HL-60 (cell line): ENCODE results near the gene KIF25.

ENCODE experiments used
- DNase-seq, 2 experiments: peaks; one replicate each; pipeline ENCODE4 v3.0.0-alpha.2; 2010 to 2020; ENCODE audit warnings: low read depth in 1 of 2, low spot score in 1 of 2
- H3K27ac ChIP-seq: fragments of 250-450 bp; sonication (Bioruptor Pico); replicated peaks from 2 replicates; pipeline ENCODE4 v1.5.1; 2020; ENCODE audit warnings: mild to moderate bottlenecking, moderate library complexity
- H3K27me3 ChIP-seq: fragments of 250-450 bp; sonication (Bioruptor Pico); 2 replicates; pipeline ENCODE4 v1.5.1; 2021; ENCODE audit warnings: mild to moderate bottlenecking, moderate library complexity; ENCODE audit not compliant: insufficient read depth, poor library complexity, severe bottlenecking
- H3K4me3 ChIP-seq: replicated peaks from 2 replicates; pipeline ENCODE4 v1.5.1; 2011; ENCODE audit warnings: mild to moderate bottlenecking, control low read depth, low read length; ENCODE audit not compliant: insufficient read depth
- GABPA ChIP-seq: IDR thresholded peaks from 2 replicates; pipeline ENCODE4 v1.6.1; 2012; ENCODE audit warnings: low read depth
- POLR2AphosphoS5 ChIP-seq: IDR thresholded peaks from 2 replicates; pipeline ENCODE4 v1.6.1; 2012; ENCODE audit warnings: low read depth
- SPI1 ChIP-seq: IDR thresholded peaks from 2 replicates; pipeline ENCODE4 v1.6.1; 2012; ENCODE audit warnings: low read depth, mild to moderate bottlenecking, borderline replicate concordance
- TF ChIP-seq, protein P1 (sequence below): IDR thresholded peaks from 2 replicates; pipeline ENCODE4 v1.6.1; 2012; ENCODE audit warnings: low read depth; ENCODE audit not compliant: insufficient replicate concordance
- TF ChIP-seq, protein P2 (sequence below): IDR thresholded peaks from one replicate; pipeline ENCODE4 v1.5.1; 2011; ENCODE audit warnings: low read length, control low read depth, inconsistent platforms; ENCODE audit not compliant: insufficient read depth

The KIF25 gene

DNA sequence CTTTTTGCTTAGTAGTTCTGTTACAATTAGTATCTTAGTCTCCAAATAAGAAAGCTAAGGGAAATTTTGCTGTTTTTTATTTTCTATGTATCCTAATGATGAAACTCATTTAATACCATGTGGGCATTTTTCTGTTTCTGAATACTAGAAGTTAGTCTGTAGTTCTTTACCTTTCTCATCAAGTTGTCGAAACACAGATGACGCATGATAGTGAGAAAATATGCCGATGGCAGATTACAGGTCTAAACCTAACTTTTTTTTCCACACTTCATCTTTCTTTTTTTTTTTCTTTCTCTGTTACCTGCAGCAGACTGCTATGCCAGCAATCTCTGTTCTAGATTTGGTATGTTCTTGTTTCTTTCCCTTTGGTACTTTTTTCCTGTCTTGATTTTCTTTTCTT lies 43.3 kb upstream of the KIF25 start:
- H3K4me3 ChIP-seq, result no peak overlapping the region
- H3K27me3 ChIP-seq, result no peaks in the 10 kb centered on the region
- no peak for DNase-seq
- no peak overlapping the region for H3K27ac ChIP-seq
- TF ChIP-seq, protein P1, sequence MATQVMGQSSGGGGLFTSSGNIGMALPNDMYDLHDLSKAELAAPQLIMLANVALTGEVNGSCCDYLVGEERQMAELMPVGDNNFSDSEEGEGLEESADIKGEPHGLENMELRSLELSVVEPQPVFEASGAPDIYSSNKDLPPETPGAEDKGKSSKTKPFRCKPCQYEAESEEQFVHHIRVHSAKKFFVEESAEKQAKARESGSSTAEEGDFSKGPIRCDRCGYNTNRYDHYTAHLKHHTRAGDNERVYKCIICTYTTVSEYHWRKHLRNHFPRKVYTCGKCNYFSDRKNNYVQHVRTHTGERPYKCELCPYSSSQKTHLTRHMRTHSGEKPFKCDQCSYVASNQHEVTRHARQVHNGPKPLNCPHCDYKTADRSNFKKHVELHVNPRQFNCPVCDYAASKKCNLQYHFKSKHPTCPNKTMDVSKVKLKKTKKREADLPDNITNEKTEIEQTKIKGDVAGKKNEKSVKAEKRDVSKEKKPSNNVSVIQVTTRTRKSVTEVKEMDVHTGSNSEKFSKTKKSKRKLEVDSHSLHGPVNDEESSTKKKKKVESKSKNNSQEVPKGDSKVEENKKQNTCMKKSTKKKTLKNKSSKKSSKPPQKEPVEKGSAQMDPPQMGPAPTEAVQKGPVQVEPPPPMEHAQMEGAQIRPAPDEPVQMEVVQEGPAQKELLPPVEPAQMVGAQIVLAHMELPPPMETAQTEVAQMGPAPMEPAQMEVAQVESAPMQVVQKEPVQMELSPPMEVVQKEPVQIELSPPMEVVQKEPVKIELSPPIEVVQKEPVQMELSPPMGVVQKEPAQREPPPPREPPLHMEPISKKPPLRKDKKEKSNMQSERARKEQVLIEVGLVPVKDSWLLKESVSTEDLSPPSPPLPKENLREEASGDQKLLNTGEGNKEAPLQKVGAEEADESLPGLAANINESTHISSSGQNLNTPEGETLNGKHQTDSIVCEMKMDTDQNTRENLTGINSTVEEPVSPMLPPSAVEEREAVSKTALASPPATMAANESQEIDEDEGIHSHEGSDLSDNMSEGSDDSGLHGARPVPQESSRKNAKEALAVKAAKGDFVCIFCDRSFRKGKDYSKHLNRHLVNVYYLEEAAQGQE, result no peak
- no peak for TF ChIP-seq SPI1
- no peak for TF ChIP-seq POLR2AphosphoS5
- TF ChIP-seq, protein P2, sequence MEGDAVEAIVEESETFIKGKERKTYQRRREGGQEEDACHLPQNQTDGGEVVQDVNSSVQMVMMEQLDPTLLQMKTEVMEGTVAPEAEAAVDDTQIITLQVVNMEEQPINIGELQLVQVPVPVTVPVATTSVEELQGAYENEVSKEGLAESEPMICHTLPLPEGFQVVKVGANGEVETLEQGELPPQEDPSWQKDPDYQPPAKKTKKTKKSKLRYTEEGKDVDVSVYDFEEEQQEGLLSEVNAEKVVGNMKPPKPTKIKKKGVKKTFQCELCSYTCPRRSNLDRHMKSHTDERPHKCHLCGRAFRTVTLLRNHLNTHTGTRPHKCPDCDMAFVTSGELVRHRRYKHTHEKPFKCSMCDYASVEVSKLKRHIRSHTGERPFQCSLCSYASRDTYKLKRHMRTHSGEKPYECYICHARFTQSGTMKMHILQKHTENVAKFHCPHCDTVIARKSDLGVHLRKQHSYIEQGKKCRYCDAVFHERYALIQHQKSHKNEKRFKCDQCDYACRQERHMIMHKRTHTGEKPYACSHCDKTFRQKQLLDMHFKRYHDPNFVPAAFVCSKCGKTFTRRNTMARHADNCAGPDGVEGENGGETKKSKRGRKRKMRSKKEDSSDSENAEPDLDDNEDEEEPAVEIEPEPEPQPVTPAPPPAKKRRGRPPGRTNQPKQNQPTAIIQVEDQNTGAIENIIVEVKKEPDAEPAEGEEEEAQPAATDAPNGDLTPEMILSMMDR, result no peak
- no peak for TF ChIP-seq GABPA

- DNase-seq, result no peak
- Histone ChIP-seq H3K27me3 (peaks cover 6% of the 10 kb centered on the region), H3K4me3 (no peak overlapping the region), H3K27ac (no peak overlapping the region)
- TF ChIP-seq SPI1 (no peak), POLR2AphosphoS5 (no peak)
- TF ChIP-seq, protein P1, result no peak
- TF ChIP-seq, protein P2, result no peak
Measured at GRCh38 chr6:167956491-167956890, 41.0 kb upstream of the KIF25 start.

DNA sequence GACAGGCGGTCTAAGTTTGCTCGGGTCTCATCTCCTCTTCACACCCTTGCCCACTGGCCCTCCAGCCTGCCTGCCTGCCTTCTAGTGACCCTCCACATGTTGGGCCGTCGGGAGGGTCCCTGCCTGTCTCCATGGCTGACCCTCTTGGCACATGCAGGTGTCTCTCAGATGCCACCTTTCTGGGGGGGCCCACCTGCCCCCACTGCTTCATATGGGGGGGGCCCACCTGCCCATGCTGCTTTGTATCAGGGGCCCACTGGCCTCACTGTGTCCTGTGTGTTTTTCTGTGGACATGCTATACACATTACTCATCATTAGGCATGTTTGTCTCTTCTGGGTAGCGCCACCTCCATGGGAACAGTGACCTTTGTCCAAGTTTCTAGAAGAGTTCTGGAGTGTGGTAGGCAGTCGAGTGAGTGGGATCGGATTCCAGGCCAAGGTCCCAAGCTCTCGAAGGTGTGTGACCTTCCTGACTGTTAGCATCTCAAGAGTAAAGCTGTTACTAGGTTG lies 40.4 kb upstream of the KIF25 start:
- Histone ChIP-seq H3K27ac (no peak overlapping the region), H3K27me3 (peaks cover 6% of the 10 kb centered on the region), H3K4me3 (no peak overlapping the region)
- no peak for DNase-seq
- TF ChIP-seq SPI1, result no peak
- no peak for TF ChIP-seq POLR2AphosphoS5
- no peak for TF ChIP-seq GABPA
- TF ChIP-seq, protein P1, result no peak

- TF ChIP-seq, protein P2, result no peak
- TF ChIP-seq SPI1 (no peak), GABPA (no peak), POLR2AphosphoS5 (no peak)
- TF ChIP-seq, protein P1, result no peak
- no peak for DNase-seq
- no peak overlapping the region for H3K4me3 ChIP-seq
- H3K27me3 ChIP-seq, result peaks cover 6% of the 10 kb centered on the region
- no peak overlapping the region for H3K27ac ChIP-seq
Measured at GRCh38 chr6:167957626-167958025, 39.8 kb upstream of the KIF25 start.
